GM18507 (cell line): Measurements from ENCODE around the gene TSEN34.
A peak's percentile ranks its signal among the peaks of the same experiment; 100 is the strongest.

Experiments used
- DNase-seq: peaks from one replicate; pipeline ENCODE4 v3.0.0; 2011; ENCODE audit warnings: low read depth; ENCODE audit not compliant: insufficient read length; ENCODE audit errors: extremely low spot score
- FAIRE-seq: peaks from 2 replicates; lab custom pipeline; 2011; peaks lifted over from hg19 to GRCh38; lab: Jason Lieb, UNC

Gene TSEN34

DNA sequence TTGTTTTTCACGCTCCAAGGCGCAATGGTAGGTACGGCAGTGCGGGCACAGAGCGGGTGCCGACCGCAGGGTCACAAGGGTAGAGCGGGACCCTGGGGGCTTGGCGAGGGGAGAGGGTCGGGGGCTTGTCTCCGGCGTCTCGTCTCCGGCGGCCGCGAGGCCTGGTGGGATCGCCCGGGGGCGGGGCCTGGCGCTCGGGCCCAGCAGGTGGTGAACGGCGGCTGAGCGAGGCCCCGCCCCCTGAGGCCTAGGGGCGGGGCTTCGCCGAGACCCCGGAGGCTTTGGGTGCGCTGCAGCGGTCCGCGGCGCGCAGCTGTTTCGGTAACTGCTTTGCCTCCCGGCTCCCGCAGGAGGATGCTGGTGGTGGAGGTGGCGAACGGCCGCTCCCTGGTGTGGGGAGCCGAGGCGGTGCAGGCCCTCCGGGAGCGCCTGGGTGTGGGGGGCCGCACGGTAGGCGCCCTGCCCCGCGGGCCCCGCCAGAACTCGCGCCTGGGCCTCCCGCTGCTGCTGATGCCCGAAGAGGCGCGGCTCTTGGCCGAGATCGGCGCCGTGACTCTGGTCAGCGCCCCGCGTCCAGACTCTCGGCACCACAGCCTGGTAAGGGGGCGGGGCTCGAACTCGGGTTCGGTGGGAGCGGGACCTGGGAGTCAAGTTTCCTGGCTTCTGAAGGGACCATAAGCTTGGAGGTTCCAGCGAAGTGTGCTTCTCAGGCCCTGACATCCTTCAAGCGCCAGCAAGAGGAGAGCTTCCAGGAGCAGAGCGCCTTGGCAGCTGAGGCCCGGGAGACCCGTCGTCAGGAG, at the start of gene TSEN34:
Gene TSEN34 (plus strand): TSS at position 298 of the 800 bp plus-strand sequence. CDS start 57 bp downstream, at position 355.
- FAIRE-seq (no peak), DNase-seq (no peak)

- FAIRE-seq (no peak), DNase-seq (no peak)
Measured at GRCh38 chr19:54141356-54141755, 49.8 kb upstream of the TSEN34 start.

DNA sequence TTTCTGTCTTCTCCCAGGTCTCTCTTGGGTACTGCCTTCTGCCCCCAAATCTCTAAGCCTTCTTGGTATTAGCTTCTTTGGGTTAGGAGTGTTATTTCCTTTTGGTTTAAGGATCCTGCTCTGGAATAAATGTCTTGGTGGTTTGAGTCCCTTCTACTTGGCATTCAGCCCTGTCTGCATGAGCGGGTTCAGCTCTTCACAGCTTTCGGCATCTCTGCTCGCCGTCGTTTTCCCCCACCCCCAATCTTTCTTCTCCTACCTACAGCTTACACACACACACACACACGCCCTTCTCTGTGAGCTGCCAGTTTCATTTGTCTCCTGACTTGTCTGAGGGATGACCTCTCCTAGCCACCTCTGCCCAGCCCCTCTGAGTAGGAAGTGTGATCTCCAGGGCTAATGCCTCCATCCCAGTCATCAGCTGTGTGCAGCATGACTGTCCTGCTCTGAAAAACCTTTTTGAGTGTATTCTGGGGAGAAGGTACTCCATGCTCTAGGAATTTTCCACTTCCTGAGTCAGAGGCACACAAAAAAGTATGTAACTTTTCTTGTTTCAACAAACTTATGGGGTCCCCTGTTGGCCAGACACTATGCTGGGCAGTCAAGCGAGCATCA, 48.8 kb upstream of the TSEN34 start:
- no peak for FAIRE-seq

GRCh38 chr19:54145541-54146158, 45.5 kb upstream of the TSEN34 start:
- DNase-seq: no peak

More for the DNA sequence above, 48.8 kb upstream of the TSEN34 start:
- DNase-seq: no peak

DNA sequence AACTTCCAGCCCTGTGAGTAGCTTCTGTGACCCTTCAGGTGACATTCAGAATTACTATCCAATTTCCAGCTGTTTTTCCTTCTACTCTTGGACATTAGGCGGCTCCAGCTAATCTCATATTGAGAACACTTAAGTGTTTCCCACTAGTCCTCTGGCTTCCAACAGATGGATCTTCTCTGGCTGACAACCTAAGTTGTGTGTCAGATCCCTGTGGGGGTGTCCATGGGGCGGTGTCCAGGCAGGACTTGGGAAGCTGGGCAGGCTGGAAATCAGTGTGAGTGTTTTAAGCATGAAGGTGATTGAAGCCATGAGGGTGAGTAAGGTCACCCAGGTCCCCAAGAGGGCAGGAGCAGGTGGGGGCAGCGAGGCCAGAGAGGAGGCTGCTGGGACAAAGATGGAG, 43.4 kb upstream of the TSEN34 start:
- FAIRE-seq: no peak
- DNase-seq: no peak

More at GRCh38 chr19:54145541-54146158, 45.5 kb upstream of the TSEN34 start:
- no peak for FAIRE-seq

DNA sequence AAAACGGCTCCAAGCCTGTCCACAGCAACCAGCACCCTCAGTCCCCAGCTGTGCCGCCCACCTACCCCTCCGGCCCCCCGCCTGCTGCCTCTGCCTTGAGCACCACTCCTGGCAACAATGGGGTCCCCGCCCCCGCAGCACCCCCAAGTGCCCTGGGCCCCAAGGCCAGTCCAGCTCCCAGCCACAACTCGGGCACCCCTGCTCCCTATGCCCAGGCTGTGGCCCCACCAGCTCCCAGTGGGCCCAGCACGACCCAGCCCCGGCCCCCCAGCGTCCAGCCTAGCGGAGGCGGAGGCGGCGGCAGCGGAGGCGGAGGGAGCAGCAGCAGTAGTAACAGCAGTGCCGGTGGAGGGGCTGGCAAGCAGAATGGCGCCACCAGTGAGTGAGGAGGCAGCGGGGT, 43.0 kb upstream of the TSEN34 start:
- DNase-seq: no peak
- FAIRE-seq: no peak

- FAIRE-seq: no peak
- DNase-seq: no peak
Measured at GRCh38 chr19:54149021-54149812, 41.9 kb upstream of the TSEN34 start.

DNA sequence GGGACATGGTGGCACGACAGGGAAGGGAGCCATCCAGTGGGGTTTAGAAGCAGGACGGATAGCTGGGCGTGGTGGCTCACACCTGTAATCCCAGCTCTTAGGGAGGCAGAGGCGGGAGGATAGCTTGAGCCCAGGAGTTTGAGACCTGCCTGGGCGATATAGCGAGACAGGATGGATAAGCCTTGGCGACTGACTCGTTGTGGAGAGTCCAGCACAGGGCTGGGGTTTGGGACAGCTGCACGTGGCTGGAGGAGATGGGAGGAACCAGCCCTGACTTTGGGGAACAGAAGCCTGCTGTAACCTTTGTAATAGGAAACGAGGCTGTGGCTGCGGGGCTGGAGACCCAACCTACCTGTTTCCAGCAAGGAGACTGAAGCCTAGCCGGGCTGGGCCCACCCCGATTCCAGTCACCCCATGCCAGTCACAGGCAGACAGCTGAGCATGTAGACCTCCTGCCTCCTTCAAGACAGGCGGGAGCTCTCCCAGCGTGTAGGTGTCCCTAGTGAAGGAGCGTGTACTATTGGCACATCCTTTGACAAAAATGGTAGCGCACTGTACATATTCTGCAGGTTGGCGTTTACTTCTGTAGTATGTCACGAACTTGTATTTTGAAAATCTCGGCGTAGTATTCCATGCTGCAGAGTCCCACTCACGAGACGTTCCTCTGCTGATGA, 39.6 kb upstream of the TSEN34 start:
- FAIRE-seq: no peak
- DNase-seq: no peak

- DNase-seq: no peak
- FAIRE-seq: no peak
Measured at GRCh38 chr19:54152267-54152666, 38.8 kb upstream of the TSEN34 start.

DNA sequence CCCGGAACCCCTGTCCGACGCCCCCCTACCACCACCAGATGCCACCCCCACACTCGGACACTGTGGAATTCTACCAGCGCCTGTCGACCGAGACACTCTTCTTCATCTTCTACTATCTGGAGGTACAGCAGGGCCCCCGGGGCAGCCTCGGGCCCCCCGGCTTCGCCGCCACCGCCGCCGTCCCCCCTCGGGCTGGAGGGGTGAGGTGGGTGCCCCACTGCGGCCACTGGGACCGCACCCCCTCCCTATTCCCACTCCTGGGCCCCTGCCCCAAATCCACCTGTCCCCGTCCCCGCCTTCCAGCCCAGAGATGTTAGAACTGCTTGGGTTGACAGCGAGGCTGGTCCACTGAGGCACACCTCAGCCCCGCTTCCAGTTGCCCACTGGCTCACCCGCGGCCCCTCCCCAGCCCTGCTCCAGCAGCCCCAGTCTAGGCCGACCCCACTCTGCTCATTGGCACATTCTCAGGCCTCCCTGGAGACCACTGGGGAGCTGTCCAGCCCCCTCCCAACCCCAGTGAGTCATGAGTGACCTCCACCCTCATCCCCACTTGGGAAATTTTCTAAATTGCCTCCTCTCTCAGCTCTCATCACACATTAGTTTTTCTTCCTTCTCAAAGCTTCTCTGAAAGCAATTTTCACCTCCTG, 38.1 kb upstream of the TSEN34 start:
- FAIRE-seq (no peak), DNase-seq (no peak)

- FAIRE-seq (no peak), DNase-seq (no peak)
Measured at GRCh38 chr19:54153731-54154326, 37.3 kb upstream of the TSEN34 start.

DNA sequence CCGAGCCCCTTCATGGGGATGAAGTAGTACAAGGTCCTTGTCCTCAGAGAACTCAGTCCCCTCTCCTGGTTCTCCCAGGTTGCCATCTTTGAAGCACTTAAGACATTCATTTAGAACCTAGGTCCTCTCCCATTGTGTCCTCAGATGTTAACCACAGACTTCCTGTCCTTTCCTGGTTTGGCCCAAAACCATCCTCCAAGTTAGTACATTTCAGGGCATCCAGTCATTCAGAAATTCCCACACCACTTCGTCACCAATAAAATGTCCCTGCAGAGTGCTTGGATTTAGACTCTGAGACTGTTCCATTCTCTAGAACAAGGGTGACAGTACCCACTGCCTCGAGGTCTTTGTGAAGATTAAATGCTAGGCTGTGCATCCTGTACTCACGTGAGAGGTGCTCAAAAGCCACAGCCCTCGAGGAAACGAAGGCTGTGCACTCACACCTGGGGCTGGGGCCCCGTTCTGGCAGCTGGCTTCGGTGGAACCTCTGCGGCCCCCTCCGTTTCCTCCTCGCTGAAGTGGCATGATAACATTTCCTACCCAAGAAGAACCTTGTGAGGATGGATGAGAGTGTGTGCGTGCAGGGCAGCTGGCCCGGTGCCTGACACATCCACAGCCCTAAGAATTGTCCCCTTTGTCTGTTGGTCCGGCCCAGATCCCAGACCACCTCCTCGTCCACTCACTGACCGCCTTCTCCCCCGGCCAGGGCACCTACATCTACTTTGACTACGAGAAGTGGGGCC, 36.3 kb upstream of the TSEN34 start:
- DNase-seq (no peak), FAIRE-seq (no peak)

DNA sequence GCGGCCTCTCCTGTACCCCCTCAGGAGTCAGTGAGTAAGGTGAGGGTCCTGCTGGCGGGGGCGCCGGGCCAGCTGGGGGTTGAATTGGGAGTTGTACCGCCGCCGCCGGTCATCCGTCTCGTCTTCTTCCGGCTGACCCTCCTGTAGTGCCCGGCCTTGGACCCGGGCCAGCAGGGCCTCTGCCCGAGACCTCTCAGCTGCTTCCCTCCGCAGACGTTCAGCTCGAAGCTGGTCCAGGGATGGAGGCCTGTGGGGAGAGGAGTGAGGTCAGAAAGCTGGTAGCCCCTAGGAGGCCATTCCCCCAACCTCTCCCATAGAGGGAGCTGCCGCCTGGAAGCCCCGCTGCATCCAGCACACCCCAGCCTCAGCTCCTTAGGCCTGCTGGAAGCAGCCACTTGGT, 35.4 kb upstream of the TSEN34 start:
- FAIRE-seq (no peak), DNase-seq (no peak)

GRCh38 chr19:54156490-54156889, 34.6 kb upstream of the TSEN34 start:
- DNase-seq (no peak), FAIRE-seq (no peak)

DNA sequence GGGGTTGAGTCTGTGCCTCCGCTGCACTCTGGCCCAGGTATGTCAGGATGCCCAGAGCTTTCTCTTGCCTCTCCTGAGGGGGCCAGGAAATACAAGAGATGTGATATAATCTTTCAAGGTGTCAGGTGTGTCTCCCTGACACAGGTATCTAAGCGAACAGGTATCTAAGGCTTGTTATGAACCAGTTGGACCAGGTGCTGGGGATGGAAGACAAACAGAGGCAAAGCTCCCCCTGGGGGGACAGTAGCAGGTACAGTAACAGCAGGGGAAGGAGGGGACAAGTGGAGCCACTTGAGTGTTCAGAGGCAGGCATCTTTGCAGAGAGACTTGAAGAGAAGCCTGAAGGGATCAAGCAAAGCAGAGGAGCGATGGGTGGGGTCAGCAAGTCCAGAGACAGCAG, 34.2 kb upstream of the TSEN34 start:
- FAIRE-seq: no peak
- no peak for DNase-seq

DNA sequence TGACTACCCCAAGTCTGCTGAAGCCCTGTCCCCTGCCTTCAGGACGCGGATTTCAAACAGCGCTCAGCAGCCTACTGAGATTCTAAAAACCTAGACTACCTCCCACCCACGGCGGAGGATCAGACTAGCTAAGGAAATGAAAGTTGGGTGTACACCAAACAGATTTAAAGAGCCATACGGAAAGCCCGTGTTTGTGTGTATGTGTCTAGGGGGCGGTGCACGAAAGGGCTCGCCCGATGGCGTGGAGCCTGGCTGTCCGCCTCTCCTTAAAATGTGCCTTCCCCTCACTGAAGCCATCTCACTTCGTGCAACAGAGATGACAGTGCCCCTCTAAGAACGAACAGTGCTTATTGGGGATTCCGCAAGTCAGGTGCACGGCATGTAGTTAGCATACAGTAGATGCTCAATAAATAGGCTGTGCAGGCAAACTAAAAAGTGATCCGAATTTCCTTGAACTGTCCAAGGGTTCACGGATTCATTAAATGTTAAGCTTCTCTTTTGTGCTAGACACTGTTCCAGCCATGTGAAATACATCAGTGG, 32.2 kb upstream of the TSEN34 start:
- FAIRE-seq (peak; percentile 61), DNase-seq (no peak)

DNA sequence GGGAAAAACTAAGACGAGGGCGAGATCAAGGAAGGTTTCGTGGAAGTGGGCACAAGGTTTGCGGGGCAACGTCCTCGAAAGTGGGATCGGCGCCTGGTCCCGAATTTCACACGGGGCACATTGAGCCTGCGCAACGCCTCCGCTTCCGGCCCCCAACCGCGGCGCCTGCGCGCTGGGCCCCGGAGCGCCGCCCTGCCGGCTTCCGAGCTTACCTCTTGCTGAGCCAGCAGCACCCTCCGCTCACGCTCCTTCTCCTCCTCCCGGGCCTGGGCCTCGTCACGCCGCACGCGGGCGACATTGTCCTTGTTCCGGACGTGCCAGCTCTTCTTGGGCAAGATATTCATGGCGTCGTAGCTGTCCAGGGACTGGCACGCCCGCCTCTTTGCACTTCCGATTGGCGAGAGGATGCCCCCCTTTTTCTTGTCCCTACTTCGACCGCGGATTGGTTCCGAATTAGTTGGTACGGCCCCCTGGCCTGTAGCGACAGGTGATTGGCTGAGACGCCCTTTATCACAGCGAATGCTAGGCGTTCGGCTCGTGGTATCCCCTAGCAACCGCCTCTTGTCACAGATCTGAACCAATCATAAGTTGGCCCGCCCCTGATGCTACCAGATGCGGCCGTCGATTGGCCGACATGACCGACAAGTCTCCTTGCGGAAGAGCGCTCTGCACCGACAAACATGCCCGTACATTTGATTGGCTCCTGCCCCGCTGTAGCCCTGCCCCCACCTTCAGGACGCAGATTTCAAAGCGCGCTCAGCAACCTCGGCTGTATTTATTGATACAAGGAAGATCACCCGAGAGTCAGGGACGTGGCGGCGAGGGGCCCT, 31.5 kb upstream of the TSEN34 start, which contains the start of gene LENG1:
Gene LENG1 (minus strand): TSS at position 370 of the 830 bp plus-strand sequence. CDS start 26 bp downstream, at position 344.
- FAIRE-seq: peak; percentile 100
- peak; percentile 88 for DNase-seq
